Keratinocyte (primary cell): ENCODE data around the gene SDR42E2. TPM values are rescaled to one million over a fixed set of nuclear protein-coding genes. Genes with fewer than 3 reads are reported as not detected.

ENCODE experiments used
- DNase-seq: peaks from one replicate; pipeline ENCODE4 v3.0.0-alpha.2; 2011; ENCODE audit warnings: low read depth, missing footprints, low spot score
- FAIRE-seq: peaks from 2 replicates; lab custom pipeline; 2011; peaks lifted over from hg19 to GRCh38; lab: Jason Lieb, UNC
- H2AFZ ChIP-seq: 2 replicates; pipeline ENCODE4 v1.6.0; 2012; ENCODE audit warnings: low read length, control low read depth, inconsistent platforms; ENCODE audit not compliant: control insufficient read depth
- H3K27ac ChIP-seq: 2 replicates; pipeline ENCODE4 v1.5.1; 2011; ENCODE audit warnings: low read length; ENCODE audit not compliant: control insufficient read depth, insufficient read depth
- H3K27me3 ChIP-seq: 3 replicates; pipeline ENCODE4 v1.6.0; 2011; ENCODE audit warnings: low read length; ENCODE audit not compliant: control insufficient read depth, insufficient read depth; ENCODE audit errors: extremely low read depth
- H3K36me3 ChIP-seq, 2 experiments: 2 replicates in 1 of 2; 3 replicates in 1 of 2; pipeline ENCODE4 v1.5.1; 2011; ENCODE audit warnings: low read length in 2 of 2, mild to moderate bottlenecking in 1 of 2; ENCODE audit not compliant: control insufficient read depth in 2 of 2, insufficient read depth in 2 of 2; ENCODE audit errors: extremely low read depth in 1 of 2
- H3K4me1 ChIP-seq: 3 replicates; pipeline ENCODE4 v1.5.1; 2011; ENCODE audit warnings: low read length; ENCODE audit not compliant: control insufficient read depth, insufficient read depth; ENCODE audit errors: extremely low read depth
- H3K4me2 ChIP-seq: 3 replicates; pipeline ENCODE4 v1.6.0; 2011; ENCODE audit warnings: low read depth, low read length; ENCODE audit not compliant: control insufficient read depth, insufficient read depth; ENCODE audit errors: extremely low read depth
- H3K4me3 ChIP-seq, 3 experiments: fragments of 200-600 bp in 1 of 3; sonication (generic) in 1 of 3; 2 replicates in 2 of 3; 3 replicates in 1 of 3; pipeline ENCODE4 v1.5.1; 2011 to 2016; ENCODE audit warnings: low read length in 3 of 3, mild to moderate bottlenecking in 3 of 3, control low read depth in 2 of 3, inconsistent platforms in 1 of 3, low read depth in 1 of 3, mixed read lengths in 1 of 3, mixed run types in 1 of 3, moderate library complexity in 1 of 3; ENCODE audit not compliant: control insufficient read depth in 2 of 3, insufficient read depth in 2 of 3; ENCODE audit errors: extremely low read depth in 1 of 3
- H3K79me2 ChIP-seq: 2 replicates; pipeline ENCODE4 v1.6.0; 2012; ENCODE audit warnings: low read length; ENCODE audit not compliant: control insufficient read depth, insufficient read depth
- H3K9ac ChIP-seq: 3 replicates; pipeline ENCODE4 v1.6.0; 2011; ENCODE audit warnings: low read length; ENCODE audit not compliant: control insufficient read depth, insufficient read depth; ENCODE audit errors: extremely low read depth
- H3K9me1 ChIP-seq: 3 replicates; pipeline ENCODE4 v1.6.0; 2011; ENCODE audit warnings: low read length; ENCODE audit not compliant: control insufficient read depth, insufficient read depth; ENCODE audit errors: extremely low read depth
- H3K9me3 ChIP-seq: 2 replicates; pipeline ENCODE4 v1.5.1; 2012; ENCODE audit warnings: low read depth, low read length; ENCODE audit not compliant: control insufficient read depth
- H4K20me1 ChIP-seq: 3 replicates; pipeline ENCODE4 v1.6.0; 2011; ENCODE audit warnings: low read length; ENCODE audit not compliant: control insufficient read depth, insufficient read depth; ENCODE audit errors: extremely low read depth
- EZH2 ChIP-seq: IDR thresholded peaks from one replicate; pipeline ENCODE4 v1.6.1; 2012; ENCODE audit warnings: inconsistent platforms, mild to moderate bottlenecking, low read length, moderate library complexity
- dilution Hi-C: fragments of 300-500 bp; cut with MboI; formaldehyde crosslinking; loops from one replicate; pipeline ENCODE4 v1.7.0; 2020; ENCODE audit warnings: low sequenced_read_pairs; ENCODE audit not compliant: extremely low pct_ligation_motif_present
- polyA plus RNA-seq, 5 experiments: library from polyadenylated mRNA; depleted of rRNA in 3 of 5; stranded (reverse) in 3 of 5; stranded (forward) in 1 of 5; unstranded in 1 of 5; fragments of >200 nt; gene quantifications; 1 replicate in 1 of 5; 2 replicates in 3 of 5; 3 replicates in 1 of 5; pipeline versions ENCODE4 v1.2.1 to v1.2.3, GENCODE V29; 2011 to 2012; ENCODE audit warnings: missing spikeins in 2 of 5, low read depth in 1 of 5, low replicate concordance in 1 of 5
- TF ChIP-seq, protein P1 (sequence below), 3 experiments: IDR thresholded peaks in 1 of 3; conservative IDR thresholded peaks in 1 of 3; optimal IDR thresholded peaks in 1 of 3; 2 replicates in 2 of 3; 3 replicates in 1 of 3; pipeline versions ENCODE3 to v1.5.1; 2011; ENCODE audit warnings: low read length in 3 of 3, mild to moderate bottlenecking in 3 of 3, moderate library complexity in 2 of 3, control low read depth in 1 of 3, inconsistent platforms in 1 of 3; ENCODE audit not compliant: insufficient read depth in 2 of 3; ENCODE audit errors: extremely low read depth in 1 of 3

Gene SDR42E2
- polyA plus RNA-seq, 1 donor (not counting 4 experiments of a cell fraction or from before 2014, with no cell fraction given): not detected

DNA sequence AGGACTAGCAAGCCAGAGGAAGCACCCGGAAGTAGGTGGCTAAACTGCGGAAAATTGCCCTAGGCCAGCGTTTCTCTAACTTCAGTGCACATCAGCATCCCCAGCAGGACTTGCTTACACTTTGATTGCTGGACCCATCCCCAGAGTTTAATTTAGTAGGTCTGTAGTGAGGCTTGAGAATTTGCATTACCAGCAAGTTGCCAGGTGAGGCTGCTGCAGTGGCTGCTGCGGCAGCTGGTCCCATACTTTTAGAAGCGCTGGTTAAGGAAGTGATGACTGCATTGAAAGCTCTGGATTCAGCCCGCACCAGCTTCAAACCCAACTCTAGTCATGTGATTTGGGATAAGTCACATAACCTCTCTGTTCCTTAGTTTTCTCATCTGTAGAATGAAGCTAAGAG is 48.0 kb downstream of the SDR42E2 start:
- Histone ChIP-seq H3K27me3 (no peaks in the 10 kb centered on the region), H3K79me2 (peaks cover 58% of the 10 kb centered on the region), H3K4me2 (peak overlapping the region; percentile 37), H3K9me3 (no peaks in the 10 kb centered on the region), H3K4me3 (no peak overlapping the region), H2AFZ (no peak overlapping the region), H4K20me1 (no peaks in the 10 kb centered on the region), H3K4me1 (peaks cover 30% of the 10 kb centered on the region), H3K9ac (peak overlapping the region; percentile 37), H3K27ac (peak overlapping the region; percentile 39), H3K36me3 (peaks cover 2 to 4% of the 10 kb centered on the region in 2 experiments), H3K9me1 (peaks cover 4% of the 10 kb centered on the region)
- DNase-seq (no peak), FAIRE-seq (no peak)
- dilution Hi-C loops: no loop called here
- no peak for TF ChIP-seq EZH2
- TF ChIP-seq, protein P1, sequence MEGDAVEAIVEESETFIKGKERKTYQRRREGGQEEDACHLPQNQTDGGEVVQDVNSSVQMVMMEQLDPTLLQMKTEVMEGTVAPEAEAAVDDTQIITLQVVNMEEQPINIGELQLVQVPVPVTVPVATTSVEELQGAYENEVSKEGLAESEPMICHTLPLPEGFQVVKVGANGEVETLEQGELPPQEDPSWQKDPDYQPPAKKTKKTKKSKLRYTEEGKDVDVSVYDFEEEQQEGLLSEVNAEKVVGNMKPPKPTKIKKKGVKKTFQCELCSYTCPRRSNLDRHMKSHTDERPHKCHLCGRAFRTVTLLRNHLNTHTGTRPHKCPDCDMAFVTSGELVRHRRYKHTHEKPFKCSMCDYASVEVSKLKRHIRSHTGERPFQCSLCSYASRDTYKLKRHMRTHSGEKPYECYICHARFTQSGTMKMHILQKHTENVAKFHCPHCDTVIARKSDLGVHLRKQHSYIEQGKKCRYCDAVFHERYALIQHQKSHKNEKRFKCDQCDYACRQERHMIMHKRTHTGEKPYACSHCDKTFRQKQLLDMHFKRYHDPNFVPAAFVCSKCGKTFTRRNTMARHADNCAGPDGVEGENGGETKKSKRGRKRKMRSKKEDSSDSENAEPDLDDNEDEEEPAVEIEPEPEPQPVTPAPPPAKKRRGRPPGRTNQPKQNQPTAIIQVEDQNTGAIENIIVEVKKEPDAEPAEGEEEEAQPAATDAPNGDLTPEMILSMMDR (optimal IDR thresholded peaks at IDR 0.05 in 1 of 3, IDR thresholded peaks at IDR 0.05 in 1 of 3, conservative IDR thresholded peaks at IDR 0.05 in 1 of 3; ENCODE audit: extremely low read depth in 1 of 3, insufficient read depth in 2 of 3, low read length in 3 of 3): no peak

DNA sequence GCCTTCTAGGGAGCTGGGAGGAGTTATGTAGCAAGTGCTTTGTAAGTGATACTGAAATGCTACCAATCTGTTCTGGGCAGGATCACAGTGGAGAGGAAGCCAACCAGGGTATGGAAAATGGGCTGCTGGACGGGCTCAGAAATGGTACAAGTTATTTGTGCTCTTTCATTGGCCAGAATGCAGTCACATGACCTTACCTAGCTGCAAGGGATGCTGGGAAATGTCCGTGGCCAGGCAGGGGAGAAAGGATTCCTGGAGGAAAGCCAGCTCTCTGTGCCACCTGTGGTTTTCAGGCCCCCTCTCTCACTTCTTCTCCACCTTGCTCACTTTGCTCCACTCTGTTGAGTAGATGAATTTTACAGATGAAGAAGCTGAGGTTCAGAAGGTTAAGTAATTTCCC is 48.5 kb downstream of the SDR42E2 start:
- DNase-seq (no peak), FAIRE-seq (no peak)
- Histone ChIP-seq H3K9me3 (no peaks in the 10 kb centered on the region), H3K4me2 (no peak overlapping the region), H3K9me1 (peaks cover 4% of the 10 kb centered on the region), H3K27me3 (no peaks in the 10 kb centered on the region), H3K4me3 (no peak overlapping the region), H3K27ac (no peak overlapping the region), H3K79me2 (peaks cover 58% of the 10 kb centered on the region), H3K36me3 (peaks cover 2 to 4% of the 10 kb centered on the region in 2 experiments), H3K9ac (no peak overlapping the region), H4K20me1 (no peaks in the 10 kb centered on the region), H3K4me1 (peaks cover 27% of the 10 kb centered on the region), H2AFZ (no peak overlapping the region)
- TF ChIP-seq, protein P1 (optimal IDR thresholded peaks at IDR 0.05 in 1 of 3, IDR thresholded peaks at IDR 0.05 in 1 of 3, conservative IDR thresholded peaks at IDR 0.05 in 1 of 3; ENCODE audit: extremely low read depth in 1 of 3, insufficient read depth in 2 of 3, low read length in 3 of 3): no peak
- no peak for TF ChIP-seq EZH2
- dilution Hi-C loops: no loop called here
